Common myeloid progenitor, CD34-positive (primary cell): Measurements from ENCODE around the gene PPP1R17. TPM values are rescaled to one million over a fixed set of nuclear protein-coding genes. Genes with fewer than 3 reads are reported as not detected.
A peak's percentile ranks its signal among the peaks of the same experiment; 100 is the strongest.

ENCODE experiments used
- CTCF ChIA-PET: fragments of 350-600 bp; sonication (Branson Sonifier 250); formaldehyde crosslinking; loops from one replicate; lab custom pipeline; 2021; ENCODE audit warnings: antibody characterized with exemption; lab: Charles Lee
- POLR2A ChIA-PET: fragments of 350-600 bp; sonication (Branson Sonifier 250); formaldehyde crosslinking; loops from one replicate; lab custom pipeline; 2021; ENCODE audit warnings: antibody characterized with exemption; lab: Charles Lee
- DNase-seq, 3 donors: peaks; one replicate each; pipeline versions ENCODE4 v3.0.0 to v3.0.0-alpha.2; 2013
- H3K27ac ChIP-seq, 2 experiments: 1 replicate in 1 of 2; 2 replicates in 1 of 2; pipeline ENCODE4 v1.7.0; 2013; ENCODE audit warnings: inconsistent platforms in 2 of 2, low read length in 2 of 2, mild to moderate bottlenecking in 2 of 2, low read depth in 1 of 2, moderate library complexity in 1 of 2; ENCODE audit not compliant: severe bottlenecking in 2 of 2, insufficient read depth in 1 of 2, poor library complexity in 1 of 2
- H3K27me3 ChIP-seq, 5 experiments: replicated peaks in 2 of 5; 1 replicate in 3 of 5; 2 replicates in 2 of 5; pipeline versions ENCODE4 v1.6.1 to v1.7.0; 2013; ENCODE audit warnings: low read length in 4 of 5, mild to moderate bottlenecking in 2 of 5, moderate library complexity in 2 of 5, inconsistent platforms in 1 of 5; ENCODE audit not compliant: insufficient read depth in 5 of 5, control insufficient read depth in 4 of 5
- H3K36me3 ChIP-seq, 4 experiments: 1 replicate in 2 of 4; 2 replicates in 2 of 4; pipeline versions ENCODE4 v1.6.1 to v1.7.0; 2013; ENCODE audit warnings: low read length in 3 of 4, control low read depth in 1 of 4, mild to moderate bottlenecking in 1 of 4; ENCODE audit not compliant: control insufficient read depth in 4 of 4, insufficient read depth in 4 of 4
- H3K4me1 ChIP-seq, 4 experiments: 1 replicate in 3 of 4; 2 replicates in 1 of 4; pipeline versions ENCODE4 v1.6.1 to v1.7.1; 2013; ENCODE audit warnings: low read length in 3 of 4, mild to moderate bottlenecking in 3 of 4, control low read depth in 1 of 4, inconsistent platforms in 1 of 4, moderate library complexity in 1 of 4; ENCODE audit not compliant: control insufficient read depth in 4 of 4, insufficient read depth in 4 of 4; ENCODE audit errors: control extremely low read depth in 1 of 4
- H3K4me3 ChIP-seq, 7 experiments: 1 replicate in 4 of 7; 2 replicates in 3 of 7; pipeline versions ENCODE4 v1.5.1 to v1.7.0; 2013; ENCODE audit warnings: mild to moderate bottlenecking in 7 of 7, low read length in 6 of 7, moderate library complexity in 6 of 7, inconsistent platforms in 2 of 7, low read depth in 2 of 7, control low read depth in 1 of 7; ENCODE audit not compliant: insufficient read depth in 4 of 7, control insufficient read depth in 1 of 7; ENCODE audit errors: extremely low read depth in 1 of 7
- H3K9me3 ChIP-seq, 5 experiments: 1 replicate in 4 of 5; 2 replicates in 1 of 5; pipeline versions ENCODE4 v1.6.1 to v1.7.1; 2013; ENCODE audit warnings: low read length in 4 of 5, mild to moderate bottlenecking in 2 of 5, inconsistent platforms in 1 of 5, low read depth in 1 of 5, moderate library complexity in 1 of 5; ENCODE audit not compliant: control insufficient read depth in 4 of 5, insufficient read depth in 2 of 5; ENCODE audit errors: control extremely low read depth in 1 of 5
- WGBS: methylation state at CpG from one replicate; pipeline ENCODE4 v1.1.5; 2013; ENCODE audit not compliant: insufficient coverage; 5-methylcytosine and 5-hydroxymethylcytosine counted together
- polyA plus RNA-seq: library from polyadenylated mRNA; unstranded; fragments of 120-200 nt; gene quantifications from one replicate; pipeline ENCODE4 v1.2.1, GENCODE V29; 2013

The PPP1R17 gene
- polyA plus RNA-seq, result not detected

- POLR2A ChIA-PET, result no interaction called here
- H3K4me3 ChIP-seq, result no peak within 1 kb of the TSS
- peaks cover 0 to 13% (median 0%) of the 10 kb centered on the region in 5 experiments for H3K27me3 ChIP-seq
- H3K27ac ChIP-seq, result no peak within 1 kb of the TSS
- no peaks in the 10 kb centered on the region for H3K36me3 ChIP-seq
- H3K4me1 ChIP-seq, result no peaks in the 10 kb centered on the region
- 59% methylated on average over 14 of the region's 14 CpGs for WGBS
- no peaks in the 10 kb centered on the region for H3K9me3 ChIP-seq
- no peak for DNase-seq
- CTCF ChIA-PET, result no interaction called here
Observed at GRCh38 chr7:31687024-31687748, at the start of gene PPP1R17. Gene PPP1R17, plus strand, starts transcription at chr7:31687215. Its CDS starts 5,227 bp downstream, at chr7:31692442.

- POLR2A ChIA-PET, result no interaction called here
- 53% methylated on average over 2 of the region's 3 CpGs for WGBS
Observed at GRCh38 chr7:31640381-31640780, 46.6 kb upstream of the PPP1R17 start.

GRCh38 chr7:31642681-31643115 lies 44.3 kb upstream of the PPP1R17 start:
- ChIA-PET POLR2A (no interaction called here), CTCF (no interaction called here)
- Histone ChIP-seq H3K9me3 (no peaks in the 10 kb centered on the region), H3K36me3 (no peaks in the 10 kb centered on the region), H3K4me3 (no peak overlapping the region), H3K27ac (no peak overlapping the region), H3K4me1 (no peaks in the 10 kb centered on the region), H3K27me3 (peaks cover 0 to 3% (median 0%) of the 10 kb centered on the region in 5 experiments)
- no peak for DNase-seq
- 70% methylated on average over 5 of the region's 5 CpGs for WGBS

More at GRCh38 chr7:31640381-31640780, 46.6 kb upstream of the PPP1R17 start:
- CTCF ChIA-PET, result no interaction called here
- Histone ChIP-seq H3K4me3 (no peak overlapping the region), H3K27ac (no peak overlapping the region), H3K9me3 (no peaks in the 10 kb centered on the region), H3K4me1 (no peaks in the 10 kb centered on the region), H3K27me3 (peaks cover 0 to 3% (median 0%) of the 10 kb centered on the region in 5 experiments), H3K36me3 (no peaks in the 10 kb centered on the region)
- DNase-seq, result peak in 1 of 3 donors; percentile 0

- no peak for DNase-seq
- Histone ChIP-seq H3K27ac (no peak overlapping the region), H3K4me1 (no peaks in the 10 kb centered on the region), H3K4me3 (no peak overlapping the region), H3K9me3 (no peaks in the 10 kb centered on the region), H3K36me3 (no peaks in the 10 kb centered on the region), H3K27me3 (peaks cover 0 to 3% (median 0%) of the 10 kb centered on the region in 5 experiments)
- ChIA-PET POLR2A (no interaction called here), CTCF (no interaction called here)
- WGBS, result 100% methylated on average over 3 of the region's 4 CpGs
Observed at GRCh38 chr7:31646942-31647341, 40.1 kb upstream of the PPP1R17 start.

- H3K4me1 ChIP-seq, result no peaks in the 10 kb centered on the region
- ChIA-PET CTCF (no interaction called here), POLR2A (no interaction called here)
- no peak overlapping the region for H3K27ac ChIP-seq
- H3K4me3 ChIP-seq, result no peak overlapping the region
- WGBS, result no CpG with 5 or more reads among the region's 7 CpGs
- no peak for DNase-seq
- H3K36me3 ChIP-seq, result no peaks in the 10 kb centered on the region
- H3K27me3 ChIP-seq, result peaks cover 0 to 1% (median 0%) of the 10 kb centered on the region in 5 experiments
- H3K9me3 ChIP-seq, result no peaks in the 10 kb centered on the region
Observed at GRCh38 chr7:31647511-31647910, 39.5 kb upstream of the PPP1R17 start.

- H3K27me3 ChIP-seq, result no peaks in the 10 kb centered on the region
- H3K9me3 ChIP-seq, result no peaks in the 10 kb centered on the region
- DNase-seq, result peak in 2 of 3 donors; percentile 1 to 11
- ChIA-PET CTCF (interaction anchor here (0.7 to 1.3 kb wide), 3 partner anchors 14 to 556 kb away, joined by 3 read pairs; no protein-coding TSS in a partner anchor), POLR2A (no interaction called here)
- H3K36me3 ChIP-seq, result no peaks in the 10 kb centered on the region
- WGBS, result 100% methylated on average over 1 of the region's 1 CpG
- H3K4me3 ChIP-seq, result no peak overlapping the region
- no peak overlapping the region for H3K27ac ChIP-seq
- no peaks in the 10 kb centered on the region for H3K4me1 ChIP-seq
Observed at GRCh38 chr7:31648288-31648687, 38.7 kb upstream of the PPP1R17 start.

GRCh38 chr7:31648880-31649279 lies 38.1 kb upstream of the PPP1R17 start:
- no peak overlapping the region for H3K27ac ChIP-seq
- H3K9me3 ChIP-seq, result no peaks in the 10 kb centered on the region
- CTCF ChIA-PET, result interaction anchor here (0.7 to 1.3 kb wide), 4 partner anchors 14 to 558 kb away, joined by 3 read pairs; no protein-coding TSS in a partner anchor
- H3K36me3 ChIP-seq, result no peaks in the 10 kb centered on the region
- no peak for DNase-seq
- H3K4me3 ChIP-seq, result no peak overlapping the region
- no peaks in the 10 kb centered on the region for H3K27me3 ChIP-seq
- WGBS, result 96% methylated on average over 2 of the region's 4 CpGs
- POLR2A ChIA-PET, result no interaction called here
- H3K4me1 ChIP-seq, result no peaks in the 10 kb centered on the region
